ACHN (cell line): ENCODE data around the gene TRIM71.
"Not testable (repeated sequence)": the region's sequence is repeated elsewhere in the genome, so short reads cannot be mapped to it uniquely, and the experiment has no call there.

ENCODE experiments used
- DNase-seq: peaks from one replicate; pipeline ENCODE4 v3.0.0-alpha.2; 2015
- in situ Hi-C: cut with HindIII; loops from 2 replicates; pipeline ENCODE4 v1.10.0; 2017; ENCODE audit warnings: low sequenced_read_pairs, low pct_ligation_motif_present, low pct_unique_long_range_greater_than_20kb

TRIM71 gene

DNA sequence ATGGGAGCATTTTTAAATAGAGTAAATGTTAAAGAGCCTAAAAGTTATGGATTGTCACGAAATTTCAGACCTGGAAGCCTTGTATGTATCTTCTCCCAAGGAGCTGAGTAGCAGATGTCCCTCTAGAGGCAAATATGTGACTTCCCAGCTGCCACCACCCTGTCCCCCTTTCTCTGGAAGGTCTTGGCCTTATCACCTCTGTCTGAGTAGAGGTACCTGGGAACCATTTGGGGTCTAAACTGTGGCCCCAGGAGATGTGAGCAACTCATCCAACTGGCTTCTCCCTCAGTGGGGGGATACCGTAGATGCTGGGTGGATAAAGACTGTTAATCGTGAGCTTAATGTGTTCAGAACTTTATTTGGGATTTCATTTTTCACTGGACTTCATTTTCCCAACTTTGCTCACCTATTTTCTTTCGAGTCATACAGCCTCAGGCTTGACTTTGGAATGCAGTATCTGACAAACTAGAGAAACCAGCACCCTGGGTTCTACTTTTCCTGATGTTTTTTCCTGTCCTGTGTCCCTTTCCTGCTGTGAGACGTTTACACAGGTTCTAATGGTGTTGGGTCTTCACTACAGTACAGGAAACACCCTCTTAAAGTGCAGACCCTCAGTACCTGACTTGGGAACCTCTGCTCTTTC, 80.3 kb downstream of the TRIM71 start:
- DNase-seq, result no peak
- in situ Hi-C loops, result no loop called here

DNA sequence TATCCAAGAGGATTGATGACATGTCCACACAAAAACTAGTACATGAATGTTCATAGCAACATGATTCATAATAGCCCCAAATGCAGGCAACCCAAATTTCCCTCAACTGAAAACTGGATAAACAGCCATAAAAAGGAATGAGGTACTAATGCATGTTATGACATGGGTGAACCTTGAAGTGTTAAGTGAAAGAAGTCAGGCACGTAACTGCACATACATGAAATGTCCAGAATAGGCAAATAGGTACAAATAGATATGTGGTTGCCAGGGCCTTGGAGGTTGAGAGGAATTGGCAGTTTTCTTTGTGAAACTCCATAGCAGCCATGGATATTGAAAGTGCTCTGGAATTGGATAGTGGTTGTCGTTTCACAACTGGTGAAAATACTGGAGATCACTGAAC, 81.5 kb downstream of the TRIM71 start:
- no peak for DNase-seq
- in situ Hi-C loops, result no loop called here

DNA sequence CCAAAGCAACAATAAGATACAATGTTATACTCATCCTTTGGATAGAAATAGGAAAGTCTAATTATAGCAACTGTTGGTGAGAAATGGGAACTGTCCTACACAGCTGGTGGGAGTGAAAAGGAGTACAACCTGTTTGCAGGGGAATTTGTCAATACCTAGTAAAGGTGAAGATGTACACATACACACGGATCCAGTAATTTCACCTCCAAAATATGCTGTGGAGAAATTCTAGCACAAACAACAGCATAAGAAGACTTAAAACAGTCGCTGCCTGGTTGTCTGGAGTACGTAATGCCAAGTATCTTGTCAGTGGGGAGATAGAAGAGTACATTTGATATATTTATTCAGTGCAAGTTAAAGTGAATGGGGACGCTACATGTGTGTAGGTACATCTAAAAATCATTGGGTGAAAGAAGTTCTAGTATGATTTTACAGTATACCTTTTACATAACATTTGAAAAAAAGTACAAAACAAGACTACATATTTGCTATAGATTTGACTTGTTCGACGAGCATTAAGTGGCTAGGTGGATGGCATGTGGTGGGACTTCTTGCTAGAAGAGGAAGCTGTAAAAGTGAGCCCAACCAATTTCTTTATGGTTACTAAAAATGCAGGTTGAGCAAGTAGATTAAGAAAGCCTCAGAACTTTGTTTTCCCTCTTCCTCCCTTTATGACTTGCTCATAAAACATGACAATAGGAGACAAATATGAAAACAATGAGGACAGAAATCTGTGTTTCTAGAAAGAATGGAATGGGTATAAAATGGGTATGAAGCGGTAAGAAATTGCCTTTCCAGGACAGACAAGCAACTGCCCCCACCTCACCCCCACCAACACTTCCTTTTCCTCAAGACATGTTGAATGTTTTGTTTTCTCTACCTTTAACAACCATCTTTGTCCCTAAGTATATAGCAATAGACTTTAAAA, 83.5 kb downstream of the TRIM71 start:
- DNase-seq, result no peak
- in situ Hi-C loops, result no loop called here

DNA sequence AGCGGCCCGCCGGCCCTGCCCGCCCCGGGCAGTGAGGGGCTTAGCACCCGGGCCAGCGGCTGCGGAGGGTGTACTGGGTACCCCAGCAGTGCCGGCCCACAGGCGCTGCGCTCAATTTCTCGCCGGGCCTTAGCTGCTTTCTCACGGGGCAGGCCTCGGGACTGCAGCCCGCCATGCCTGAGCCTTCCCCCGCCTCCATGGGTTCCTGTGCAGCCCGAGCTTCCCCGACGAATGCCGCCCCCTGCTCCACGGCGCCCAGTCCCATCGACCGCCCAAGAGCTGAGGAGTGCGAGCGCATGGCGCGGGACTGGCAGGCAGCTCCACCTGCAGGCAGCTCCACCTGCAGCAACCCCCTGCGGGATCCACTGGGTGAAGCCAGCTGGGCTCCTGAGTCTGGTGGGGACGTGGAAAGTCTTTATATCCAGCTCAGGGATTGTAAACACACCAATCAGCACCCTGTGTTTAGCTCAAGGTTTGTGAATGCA, 85.1 kb downstream of the TRIM71 start:
- in situ Hi-C loops, DNase-seq: not testable (repeated sequence)

- DNase-seq, result no peak
- in situ Hi-C loops, result no loop called here
These were observed 86.2 kb downstream of the TRIM71 start for GRCh38 chr3:32903953-32904352.

GRCh38 chr3:32909999-32910398, 92.2 kb downstream of the TRIM71 start:
- no peak for DNase-seq
- in situ Hi-C loops, result no loop called here

GRCh38 chr3:32910954-32911353, 93.2 kb downstream of the TRIM71 start:
- in situ Hi-C loops, result no loop called here
- DNase-seq, result no peak

DNA sequence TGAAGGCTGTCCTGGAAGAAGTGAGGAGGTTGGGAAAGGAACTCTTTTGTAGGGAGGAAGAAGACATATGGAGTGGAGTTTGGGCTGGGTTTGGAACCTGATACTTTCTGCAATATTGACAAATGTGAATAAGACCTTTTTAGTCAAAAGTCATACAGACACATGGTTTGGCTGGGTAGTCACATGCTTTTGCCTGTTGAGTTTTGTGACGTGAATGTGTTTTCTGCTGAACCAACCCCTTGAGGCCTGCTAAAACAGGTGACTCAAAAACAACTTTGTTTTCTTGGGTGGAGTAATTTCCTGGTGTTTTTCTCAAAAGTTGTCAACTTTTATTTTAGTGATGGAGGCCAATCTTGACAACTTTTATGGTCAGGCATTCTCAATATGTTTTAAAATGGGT, 94.2 kb downstream of the TRIM71 start:
- in situ Hi-C loops, result no loop called here

GRCh38 chr3:32913790-32914446, 96.1 kb downstream of the TRIM71 start:
- no peak for DNase-seq
- in situ Hi-C loops, result no loop called here

More for the DNA sequence above, 94.2 kb downstream of the TRIM71 start:
- DNase-seq, result no peak

GRCh38 chr3:32919920-32920319, 102.1 kb downstream of the TRIM71 start:
- no peak for DNase-seq
- in situ Hi-C loops, result no loop called here

- in situ Hi-C loops, result no loop called here
- no peak for DNase-seq
These were observed 104.3 kb downstream of the TRIM71 start for GRCh38 chr3:32922078-32922477.

DNA sequence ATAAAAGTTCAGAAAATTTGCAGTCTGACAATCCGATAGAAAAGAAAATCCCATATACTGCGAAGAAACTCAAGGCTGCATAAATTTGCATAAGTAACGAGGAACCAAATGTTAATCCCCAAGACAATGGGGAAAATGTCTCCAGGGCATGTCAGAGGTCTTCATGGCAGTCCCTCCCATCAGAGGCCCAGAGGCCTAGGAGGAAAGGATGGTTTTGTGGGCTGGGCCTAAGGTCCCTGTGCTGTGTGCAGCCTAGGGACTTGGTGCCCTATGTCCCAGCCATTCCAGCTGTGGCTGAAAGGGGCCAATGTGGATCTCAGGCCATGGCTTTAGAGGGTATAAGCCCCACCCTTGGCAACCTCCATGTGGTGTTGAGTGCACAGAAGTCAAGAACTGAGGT, 112.4 kb downstream of the TRIM71 start:
- in situ Hi-C loops, result no loop called here
- DNase-seq, result no peak

DNA sequence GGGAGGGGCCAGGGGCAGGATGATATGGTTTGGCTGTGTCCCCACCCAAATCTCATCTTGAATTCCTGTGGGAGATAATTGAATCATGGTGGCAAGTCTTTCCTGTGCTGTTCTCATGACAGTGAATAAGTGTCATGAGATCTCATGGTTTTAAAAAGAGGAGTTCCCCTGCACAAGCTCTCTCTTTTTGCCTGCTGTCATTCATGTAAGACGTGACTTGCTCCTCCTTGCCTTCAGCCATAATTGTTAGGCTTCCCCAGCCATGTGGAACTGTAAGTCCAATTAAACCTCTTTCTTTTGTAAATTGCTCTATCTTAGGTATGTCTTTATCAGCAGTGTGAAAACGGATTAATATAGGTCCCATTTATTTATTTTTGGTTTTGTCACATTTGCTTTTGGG, 113.5 kb downstream of the TRIM71 start:
- in situ Hi-C loops, result not testable (repeated sequence)

DNA sequence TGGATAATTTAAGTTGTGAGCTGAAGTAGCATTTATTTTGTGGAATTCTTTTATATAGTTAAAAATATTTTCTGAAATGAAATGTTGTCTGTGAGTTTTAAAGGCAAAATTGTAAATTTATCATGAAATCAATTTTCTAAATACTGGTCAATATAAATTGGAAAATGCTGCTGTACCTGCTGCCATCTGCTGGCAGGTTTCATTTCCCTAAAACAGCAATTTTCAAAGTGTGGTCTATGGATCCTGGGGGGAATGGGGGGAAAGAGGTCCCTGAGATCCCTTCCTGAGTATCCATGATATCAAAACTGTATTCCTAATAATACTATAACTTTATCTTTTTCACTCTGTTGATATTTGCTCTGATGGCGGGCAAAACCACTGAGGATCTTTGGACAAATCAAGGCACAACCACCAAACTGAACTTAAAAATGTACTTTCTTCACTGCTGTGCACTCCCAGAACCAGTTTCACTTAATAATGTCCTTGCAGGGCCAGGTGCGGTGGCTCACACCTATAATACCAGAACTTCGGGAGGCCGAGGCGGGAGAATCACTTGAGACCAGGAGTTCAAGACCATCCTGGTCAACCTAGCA, 116.4 kb downstream of the TRIM71 start:
- peak; percentile 21 for DNase-seq
- in situ Hi-C loops, result no loop called here

More for the DNA sequence above, 113.5 kb downstream of the TRIM71 start:
- not testable (repeated sequence) for DNase-seq

DNA sequence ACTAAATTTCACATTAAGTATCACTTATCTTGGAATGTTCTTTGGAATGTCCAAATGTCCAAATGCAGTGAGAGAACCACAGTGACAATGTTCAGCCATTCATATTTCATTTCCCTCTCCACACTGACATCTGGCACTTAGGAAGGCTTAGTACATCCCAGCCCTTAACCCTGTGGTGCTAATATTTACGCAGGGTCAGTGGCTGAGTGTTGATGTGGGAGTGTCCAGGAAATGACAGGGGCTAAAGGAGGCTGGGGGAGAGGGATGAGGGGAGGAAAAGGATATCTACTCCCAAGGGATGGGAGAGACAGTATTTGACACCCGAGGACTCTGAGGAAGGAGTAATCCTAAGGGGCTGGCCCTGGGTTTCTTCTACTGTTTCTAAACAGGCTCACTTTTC, 119.5 kb downstream of the TRIM71 start:
- no peak for DNase-seq
- in situ Hi-C loops, result no loop called here

GRCh38 chr3:32939531-32940284, 121.9 kb downstream of the TRIM71 start:
- in situ Hi-C loops, result not testable (repeated sequence)

GRCh38 chr3:32940726-32941125, 122.9 kb downstream of the TRIM71 start:
- DNase-seq, result no peak
- in situ Hi-C loops, result no loop called here

More at GRCh38 chr3:32939531-32940284, 121.9 kb downstream of the TRIM71 start:
- not testable (repeated sequence) for DNase-seq

- no peak for DNase-seq
- in situ Hi-C loops, result no loop called here
These were observed 127.3 kb downstream of the TRIM71 start for GRCh38 chr3:32945136-32945535.
